H1 (cell line): Measurements from ENCODE around the gene TUBB4B. TPM values are rescaled to one million over a fixed set of nuclear protein-coding genes. Genes with fewer than 3 reads are reported as not detected.

Source experiments
- CTCF ChIA-PET: fragments of 300-600 bp; sonication (Branson Sonifier 250); formaldehyde crosslinking; loops from one replicate; lab custom pipeline; 2021; ENCODE audit not compliant: partially characterized antibody; lab: Charles Lee
- POLR2A ChIA-PET: fragments of 300-600 bp; sonication (Branson Sonifier 250); formaldehyde crosslinking; loops from one replicate; lab custom pipeline; 2021; ENCODE audit warnings: inconsistent platforms; ENCODE audit not compliant: partially characterized antibody; lab: Charles Lee
- DNase-seq, 2 experiments: peaks; one replicate each; pipeline versions ENCODE4 v3.0.0 to v3.0.0-alpha.2; 2010 to 2022; ENCODE audit warnings: low spot score in 2 of 2, low read depth in 1 of 2, mixed read lengths in 1 of 2
- FAIRE-seq: peaks from 2 replicates; lab custom pipeline; 2011; peaks lifted over from hg19 to GRCh38; lab: Jason Lieb, UNC
- H2AFZ ChIP-seq: 2 replicates; pipeline ENCODE4 v1.8.1; 2012; ENCODE audit warnings: low read length, inconsistent platforms
- H2AK5ac ChIP-seq: 2 replicates; pipeline ENCODE4 v1.6.1; 2013; ENCODE audit warnings: low read depth, low read length
- H2BK120ac ChIP-seq: replicated peaks from 2 replicates; pipeline ENCODE3; 2013; ENCODE audit warnings: low read depth, low read length, inconsistent platforms
- H2BK12ac ChIP-seq: 2 replicates; pipeline ENCODE4 v1.6.1; 2013; ENCODE audit warnings: low read depth, low read length
- H2BK15ac ChIP-seq: 2 replicates; pipeline ENCODE4 v1.6.1; 2013; ENCODE audit warnings: low read length
- H2BK20ac ChIP-seq: 2 replicates; pipeline ENCODE4 v1.6.1; 2013; ENCODE audit warnings: low read length
- H2BK5ac ChIP-seq: 2 replicates; pipeline ENCODE4 v1.6.1; 2013; ENCODE audit warnings: low read depth, low read length
- H3K14ac ChIP-seq: 2 replicates; pipeline ENCODE4 v1.6.1; 2013; ENCODE audit warnings: inconsistent platforms; ENCODE audit not compliant: insufficient read length
- H3K18ac ChIP-seq: 2 replicates; pipeline ENCODE4 v1.6.1; 2013; ENCODE audit warnings: low read length; ENCODE audit errors: extremely low read depth
- H3K23ac ChIP-seq: 2 replicates; pipeline ENCODE4 v1.6.1; 2013; ENCODE audit warnings: inconsistent platforms; ENCODE audit not compliant: insufficient read length
- H3K23me2 ChIP-seq: 2 replicates; pipeline ENCODE4 v1.6.1; 2013; ENCODE audit warnings: low read depth, low read length
- H3K27ac ChIP-seq: 2 replicates; pipeline ENCODE4 v1.6.1; 2011; ENCODE audit warnings: low read depth, low read length, inconsistent platforms
- H3K27me3 ChIP-seq, 4 experiments: replicated peaks in 1 of 4; 1 replicate in 1 of 4; 2 replicates in 3 of 4; pipeline versions ENCODE4 v1.6.1 to v1.8.1; 2011 to 2013; ENCODE audit warnings: low read length in 3 of 4, mild to moderate bottlenecking in 3 of 4, inconsistent platforms in 2 of 4, mixed read lengths in 2 of 4, moderate library complexity in 1 of 4; ENCODE audit not compliant: control insufficient read depth in 3 of 4, insufficient read depth in 3 of 4; ENCODE audit errors: extremely low read depth in 1 of 4
- H3K36me3 ChIP-seq, 4 experiments: 2 replicates each; pipeline versions ENCODE4 v1.6.1 to v1.8.1; 2011 to 2013; ENCODE audit warnings: mild to moderate bottlenecking in 4 of 4, low read length in 3 of 4, moderate library complexity in 2 of 4, control low read depth in 1 of 4, inconsistent platforms in 1 of 4; ENCODE audit not compliant: insufficient read depth in 4 of 4, control insufficient read depth in 2 of 4
- H3K4ac ChIP-seq: replicated peaks from 2 replicates; pipeline ENCODE3; 2013; ENCODE audit warnings: low read length, low read depth, mixed read lengths, inconsistent platforms; ENCODE audit not compliant: insufficient read length
- H3K4me1 ChIP-seq, 4 experiments: replicated peaks in 1 of 4; 1 replicate in 1 of 4; 2 replicates in 3 of 4; pipeline versions ENCODE4 v1.6.1 to v1.8.1; 2011 to 2013; ENCODE audit warnings: low read length in 3 of 4, inconsistent platforms in 2 of 4, mixed read lengths in 1 of 4; ENCODE audit not compliant: insufficient read depth in 4 of 4, control insufficient read depth in 3 of 4
- H3K4me2 ChIP-seq, 2 experiments: 2 replicates each; pipeline versions ENCODE4 v1.6.1 to v1.8.1; 2011 to 2013; ENCODE audit warnings: low read depth in 2 of 2, low read length in 2 of 2, control low read depth in 1 of 2, inconsistent platforms in 1 of 2, mild to moderate bottlenecking in 1 of 2; ENCODE audit not compliant: insufficient read depth in 1 of 2
- H3K4me3 ChIP-seq, 4 experiments: fragments of 200-600, 300-600 bp in 1 of 4; sonication (generic), shearing (Covaris generic), sonication (Bioruptor Twin) in 1 of 4; 2 replicates each; pipeline versions ENCODE4 v1.5.1 to v1.8.1; 2011 to 2016; ENCODE audit warnings: low read length in 4 of 4, low read depth in 3 of 4, control low read depth in 2 of 4, inconsistent platforms in 2 of 4, mild to moderate bottlenecking in 2 of 4, mixed read lengths in 1 of 4, moderate library complexity in 1 of 4; ENCODE audit not compliant: insufficient read depth in 2 of 4; ENCODE audit errors: extremely low read depth in 1 of 4
- H3K56ac ChIP-seq: replicated peaks from 2 replicates; pipeline ENCODE3; 2013; ENCODE audit warnings: low read depth, mild to moderate bottlenecking, mixed read lengths, low read length, inconsistent platforms; ENCODE audit not compliant: insufficient read length
- H3K79me1 ChIP-seq: 2 replicates; pipeline ENCODE4 v1.6.1; 2013; ENCODE audit warnings: low read depth, low read length, control low read depth
- H3K79me2 ChIP-seq, 2 experiments: 2 replicates each; pipeline versions ENCODE4 v1.6.1 to v1.8.1; 2012 to 2013; ENCODE audit warnings: low read length in 2 of 2, mild to moderate bottlenecking in 2 of 2, inconsistent platforms in 1 of 2; ENCODE audit not compliant: insufficient read depth in 2 of 2, control insufficient read depth in 1 of 2
- H3K9ac ChIP-seq, 4 experiments: replicated peaks in 1 of 4; 1 replicate in 1 of 4; 2 replicates in 3 of 4; pipeline versions ENCODE4 v1.6.1 to v1.8.1; 2011 to 2013; ENCODE audit warnings: low read depth in 3 of 4, low read length in 3 of 4, control low read depth in 2 of 4, mild to moderate bottlenecking in 2 of 4, moderate library complexity in 2 of 4, inconsistent platforms in 1 of 4; ENCODE audit errors: extremely low read depth in 1 of 4
- H3K9me3 ChIP-seq, 2 experiments: 2 replicates each; pipeline versions ENCODE4 v1.6.1 to v1.8.1; 2012 to 2013; ENCODE audit warnings: mild to moderate bottlenecking in 2 of 2, moderate library complexity in 2 of 2, control low read depth in 1 of 2, inconsistent platforms in 1 of 2, low read depth in 1 of 2, low read length in 1 of 2, mixed read lengths in 1 of 2; ENCODE audit not compliant: insufficient read depth in 2 of 2
- H4K20me1 ChIP-seq, 2 experiments: replicated peaks in 1 of 2; 2 replicates each; pipeline versions ENCODE3 to v1.8.1; 2011 to 2013; ENCODE audit warnings: inconsistent platforms in 2 of 2, low read length in 2 of 2, mild to moderate bottlenecking in 1 of 2; ENCODE audit not compliant: insufficient read depth in 2 of 2, control insufficient read depth in 1 of 2
- H4K5ac ChIP-seq: 2 replicates; pipeline ENCODE4 v1.6.1; 2013; ENCODE audit warnings: low read length, low read depth, mixed read lengths, inconsistent platforms; ENCODE audit not compliant: insufficient read length
- H4K8ac ChIP-seq: 2 replicates; pipeline ENCODE4 v1.8.0; 2013; ENCODE audit warnings: mild to moderate bottlenecking, moderate library complexity, low read length, inconsistent platforms; ENCODE audit not compliant: insufficient read depth; ENCODE audit errors: extremely low read depth
- H4K91ac ChIP-seq: replicated peaks from 2 replicates; pipeline ENCODE3; 2013; ENCODE audit warnings: low read length, mixed read lengths, inconsistent platforms; ENCODE audit not compliant: insufficient read length
- ASH2L ChIP-seq: fragments of 200-600, 300-600 bp; sonication (generic); IDR thresholded peaks from one replicate; pipeline ENCODE4 v1.7.1; 2017; ENCODE audit warnings: low read length
- CBX5 ChIP-seq: fragments of 300-800, 300-1000 bp; sonication (generic); IDR thresholded peaks from 2 replicates; pipeline ENCODE4 v1.7.1; 2016; ENCODE audit warnings: antibody characterized with exemption, low read length, low read depth
- CEBPB ChIP-seq: IDR thresholded peaks from 2 replicates; pipeline ENCODE4 v1.6.1; 2012; ENCODE audit warnings: low read depth, low read length
- CHD2 ChIP-seq: IDR thresholded peaks from 2 replicates; pipeline ENCODE4 v1.6.1; 2012; ENCODE audit warnings: low read length, improper control_type of control experiment
- FOSL1 ChIP-seq: IDR thresholded peaks from 2 replicates; pipeline ENCODE4 v1.6.1; 2011; ENCODE audit warnings: mild to moderate bottlenecking, low read depth, low read length, moderate library complexity; ENCODE audit not compliant: insufficient read depth
- KDM1A ChIP-seq: fragments of 200-600, 300-600 bp; sonication (generic); IDR thresholded peaks from 2 replicates; pipeline ENCODE4 v1.7.1; 2016; ENCODE audit warnings: mild to moderate bottlenecking, low read length, borderline replicate concordance
- KDM4A ChIP-seq: IDR thresholded peaks from one replicate; pipeline ENCODE4 v1.7.1; 2012; ENCODE audit warnings: low read depth, mild to moderate bottlenecking, moderate library complexity, low read length, inconsistent platforms; ENCODE audit not compliant: severe bottlenecking
- NANOG ChIP-seq: IDR thresholded peaks from 2 replicates; pipeline ENCODE4 v1.6.1; 2011; ENCODE audit warnings: low read length, low read depth, mild to moderate bottlenecking, inconsistent platforms; ENCODE audit not compliant: insufficient read depth, poor library complexity, severe bottlenecking
- RNF2 ChIP-seq: fragments of 200-900, 300-1000 bp; sonication (generic); IDR thresholded peaks from 2 replicates; pipeline ENCODE4 v1.7.1; 2016; ENCODE audit warnings: borderline replicate concordance, low read depth, mild to moderate bottlenecking, antibody characterized with exemption, low read length; ENCODE audit not compliant: poor library complexity, severe bottlenecking; ENCODE audit errors: missing control alignments
- SIN3A ChIP-seq, 2 experiments: IDR thresholded peaks in 1 of 2; conservative IDR thresholded peaks in 1 of 2; 2 replicates each; pipeline ENCODE4 v1.6.1; 2011 to 2012; ENCODE audit warnings: low read length in 2 of 2, improper control_type of control experiment in 1 of 2, low read depth in 1 of 2, mild to moderate bottlenecking in 1 of 2
- SP4 ChIP-seq: IDR thresholded peaks from 2 replicates; pipeline ENCODE4 v1.6.1; 2012; ENCODE audit warnings: low read length, inconsistent platforms
- TBP ChIP-seq: IDR thresholded peaks from 2 replicates; pipeline ENCODE4 v1.6.1; 2011; ENCODE audit warnings: low read depth, low read length, improper control_type of control experiment
- TEAD4 ChIP-seq: IDR thresholded peaks from 2 replicates; pipeline ENCODE4 v1.6.1; 2012; ENCODE audit warnings: low read depth, low read length, inconsistent platforms, mixed read lengths
- WGBS, 2 experiments: shearing (Covaris generic) in 1 of 2; methylation state at CpG; one replicate each; pipeline versions ENCODE4 v1.1.6 to v1.1.7; 2013 to 2015; ENCODE audit warnings: low lambda C conversion rate in 2 of 2, mixed read lengths in 2 of 2, inconsistent platforms in 1 of 2, low coverage in 1 of 2, missing lambda C conversion rate in 1 of 2; ENCODE audit not compliant: insufficient replicate concordance in 2 of 2, insufficient coverage in 1 of 2, insufficient read length in 1 of 2; ENCODE audit errors: extremely low coverage in 1 of 2, missing lambda C conversion rate in 1 of 2; 5-methylcytosine and 5-hydroxymethylcytosine counted together
- polyA plus RNA-seq, 7 experiments: library from polyadenylated mRNA; depleted of rRNA in 3 of 7; stranded (reverse) in 5 of 7; unstranded in 2 of 7; fragments of >200 nt in 5 of 7; fragments of 200-250 nt in 2 of 7; gene quantifications; 1 replicate in 5 of 7; 2 replicates in 1 of 7; 4 replicates in 1 of 7; pipeline versions ENCODE4 v1.2.1 to v1.2.3, GENCODE V29; 2011 to 2013; ENCODE audit warnings: missing spikeins in 2 of 7, mixed read lengths in 2 of 7
- total RNA-seq: library from RNA; stranded (reverse); fragmentation: NEBNext Ultra II Directional; extraction: Animal tissue kit (Norgen Biotek cat#: 25700); gene quantifications from 2 replicates; pipeline ENCODE4 v1.2.1, GENCODE V29; 2021

TUBB4B gene
- total and polyA plus RNA-seq, 2 of the 8 experiments (the other 6 are each of a cell fraction or from before 2014, with no cell fraction given), result 280 to 307 TPM

GRCh38 chr9:137231372-137232039 is 9.6 kb upstream of the TUBB4B start:
- Histone ChIP-seq H3K4me3 (no peak overlapping the region), H3K9ac (no peak overlapping the region), H3K4me2 (no peak overlapping the region), H2BK20ac (no peak overlapping the region), H4K91ac (no peak overlapping the region), H4K8ac (peak overlapping the region; percentile 71), H2BK120ac (no peak overlapping the region), H2BK5ac (no peak overlapping the region), H4K20me1 (peaks cover 0 to 1% of the 10 kb centered on the region in 2 experiments), H3K4me1 (peaks cover 0 to 16% (median 4%) of the 10 kb centered on the region in 4 experiments; a peak in 5 of 7 replicates), H4K5ac (no peak overlapping the region), H3K23ac (no peak overlapping the region), H3K14ac (no peak overlapping the region), H3K36me3 (no peaks in the 10 kb centered on the region), H2BK15ac (no peak overlapping the region), H2AFZ (no peak overlapping the region), H3K27me3 (no peaks in the 10 kb centered on the region; a peak in 1 of 7 replicates), H3K79me1 (no peaks in the 10 kb centered on the region), H3K56ac (no peak overlapping the region), H3K27ac (no peak overlapping the region), H3K79me2 (no peaks in the 10 kb centered on the region), H3K18ac (no peak overlapping the region), H2AK5ac (no peak overlapping the region), H3K9me3 (no peaks in the 10 kb centered on the region), H2BK12ac (no peak overlapping the region), H3K4ac (no peak overlapping the region), H3K23me2 (no peaks in the 10 kb centered on the region)
- DNase-seq (no peak), FAIRE-seq (no peak)
- POLR2A ChIA-PET, result interaction anchor here (0.7 to 69.9 kb wide), 4 partner anchors 9 to 25 kb away, joined by 3 to 1462 read pairs (median 5); partner anchors contain the start of genes NELFB, STPG3, TOR4A and TUBB4B
- CTCF ChIA-PET, result interaction anchor here (0.8 to 20.2 kb wide), 5 partner anchors 11 to 202 kb away, joined by 3 to 204 read pairs (median 5); partner anchors contain the start of genes ANAPC2 and SSNA1
- WGBS, 2 experiments, result 87% methylated on average over 17 of the region's 23 CpGs; no CpG with 5 or more reads in 1 of the 2 experiments
- TF ChIP-seq KDM1A, result no peak
- TF ChIP-seq SIN3A (conservative IDR thresholded peaks at IDR 0.05 in 1 of 2, IDR thresholded peaks at IDR 0.05 in 1 of 2; ENCODE audit: low read depth in 1 of 2, low read length in 2 of 2), result no peak
- no peak for TF ChIP-seq SP4
- TF ChIP-seq KDM4A, result no peak
- TF ChIP-seq TEAD4, result no peak
- no peak for TF ChIP-seq CEBPB
- TF ChIP-seq CHD2, result no peak
- no peak for TF ChIP-seq RNF2
- no peak for TF ChIP-seq FOSL1
- TF ChIP-seq ASH2L, result no peak
- no peak for TF ChIP-seq TBP
- TF ChIP-seq NANOG, result no peak
- TF ChIP-seq CBX5, result no peak
